Panc1 (cell line): ENCODE results near the gene ASB14. TPM values are rescaled to one million over a fixed set of nuclear protein-coding genes. Genes with fewer than 3 reads are reported as not detected.
A peak's percentile ranks its signal among the peaks of the same experiment; 100 is the strongest.
"Not testable (repeated sequence)": the region's sequence is repeated elsewhere in the genome, so short reads cannot be mapped to it uniquely, and the experiment has no call there.

Source experiments
- ATAC-seq: fragments of 200-7000 bp; cut with Tn5 transposase; 2 replicates; pipeline ENCODE4 v1.9.1; 2020; ENCODE audit warnings: mild to moderate bottlenecking, moderate library complexity
- BruUV-seq: library from RNA; stranded (reverse); fragments of 400-500 nt; replicated peaks from 2 replicates; lab custom pipeline; 2021; lab: Mats Ljungman, UMichigan
- CTCF ChIA-PET: fragments of 300-600 bp; sonication (Branson Sonifier 250); formaldehyde crosslinking; loops from one replicate; lab custom pipeline; 2022; ENCODE audit warnings: antibody characterized with exemption; lab: Charles Lee
- POLR2A ChIA-PET: fragments of 300-600 bp; sonication (Branson Sonifier 250); formaldehyde crosslinking; loops from one replicate; lab custom pipeline; 2022; ENCODE audit warnings: antibody characterized with exemption; lab: Charles Lee
- DNase-seq: peaks from one replicate; pipeline ENCODE4 v3.0.0-alpha.2; 2010; ENCODE audit warnings: low read depth, low spot score
- H3K27ac ChIP-seq: 2 replicates; pipeline ENCODE4 v1.5.1; 2011; ENCODE audit warnings: mild to moderate bottlenecking, low read length, inconsistent platforms
- H3K27me3 ChIP-seq: fragments of 200-500 bp; sonication (Bioruptor generic); 2 replicates; pipeline ENCODE4 v1.6.0; 2014; ENCODE audit warnings: low read length, inconsistent platforms; ENCODE audit not compliant: control insufficient read depth, insufficient read depth
- H3K36me3 ChIP-seq: fragments of 200-500 bp; sonication (Bioruptor generic); 2 replicates; pipeline ENCODE4 v1.5.1; 2014; ENCODE audit warnings: inconsistent platforms, mild to moderate bottlenecking, low read length, moderate library complexity; ENCODE audit not compliant: control insufficient read depth, insufficient read depth
- H3K4me1 ChIP-seq: 2 replicates; pipeline ENCODE4 v1.5.1; 2011; ENCODE audit warnings: inconsistent platforms, mild to moderate bottlenecking, low read length, moderate library complexity; ENCODE audit not compliant: control insufficient read depth, insufficient read depth
- H3K4me3 ChIP-seq, 2 experiments: 2 replicates each; pipeline ENCODE4 v1.5.1; 2011 to 2012; ENCODE audit warnings: low read depth in 2 of 2, low read length in 2 of 2, mild to moderate bottlenecking in 2 of 2, inconsistent platforms in 1 of 2, moderate library complexity in 1 of 2
- H3K9me3 ChIP-seq: fragments of 200-500 bp; sonication (Bioruptor generic); 2 replicates; pipeline ENCODE4 v1.5.1; 2014; ENCODE audit warnings: low read depth, mild to moderate bottlenecking, inconsistent platforms, low read length, moderate library complexity; ENCODE audit not compliant: control insufficient read depth, insufficient read depth
- POLR2AphosphoS5 ChIP-seq: IDR thresholded peaks from 2 replicates; pipeline ENCODE4 v1.6.1; 2012; ENCODE audit warnings: mild to moderate bottlenecking, low read depth, low read length, moderate library complexity
- SIN3A ChIP-seq: IDR thresholded peaks from 2 replicates; pipeline ENCODE4 v1.6.1; 2012; ENCODE audit warnings: low read depth, mild to moderate bottlenecking, low read length, moderate library complexity, borderline replicate concordance; ENCODE audit not compliant: insufficient read depth
- TCF7L2 ChIP-seq: IDR thresholded peaks from 2 replicates; pipeline ENCODE4 v1.6.1; 2011; ENCODE audit warnings: mild to moderate bottlenecking, low read depth, low read length, inconsistent platforms
- in situ Hi-C: cut with HindIII; loops from 2 replicates; pipeline ENCODE4 v1.10.0; 2016; ENCODE audit warnings: low sequenced_read_pairs, low pct_unique_long_range_greater_than_20kb
- intact Hi-C: fragments of 100-400 bp; cut with micrococcal nuclease; formaldehyde crosslinking; loops from one replicate; pipeline ENCODE4 v1.10.0; 2022; ENCODE audit not compliant: unreplicated experiment
- total RNA-seq: library from RNA; stranded (reverse); gene quantifications from one replicate; pipeline ENCODE4 v1.2.1, GENCODE V29; 2021; ENCODE audit not compliant: unreplicated experiment
- TF ChIP-seq, protein P1 (sequence below), 2 experiments: IDR thresholded peaks; 2 replicates each; pipeline ENCODE4 v1.6.1; 2011 to 2012; ENCODE audit warnings: low read depth in 2 of 2, control low read depth in 1 of 2, low read length in 1 of 2, mild to moderate bottlenecking in 1 of 2, moderate library complexity in 1 of 2; ENCODE audit not compliant: insufficient read depth in 1 of 2
- TF ChIP-seq, protein P2 (sequence below): fragments of 450-650 bp; IDR thresholded peaks from 2 replicates; pipeline ENCODE4 v1.5.1; 2017; ENCODE audit warnings: mild to moderate bottlenecking

Gene ASB14
- total RNA-seq, 1 experiment from 2014 or later: not detected

DNA sequence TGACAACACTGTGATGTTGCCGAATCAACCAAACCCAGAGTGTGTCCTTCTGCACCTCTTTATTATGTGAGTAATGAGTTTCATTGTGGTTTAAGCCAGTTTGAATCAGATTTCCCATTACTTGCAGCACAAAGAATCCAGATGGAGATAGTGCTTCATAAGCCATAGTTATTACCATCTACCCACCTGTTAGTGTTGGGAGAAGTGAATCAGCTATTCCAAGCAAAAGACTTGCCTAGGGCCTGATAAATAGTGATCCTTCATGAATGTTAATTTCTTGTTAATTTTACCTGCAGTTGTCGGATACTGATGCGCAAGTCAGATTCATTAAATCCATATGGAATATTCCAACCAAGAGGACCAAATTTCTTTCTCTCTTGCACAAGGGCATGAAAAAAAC, 21.7 kb upstream of the ASB14 start:
- BruUV-seq: no TSS peak
- in situ Hi-C loops (no loop called here), intact Hi-C loops (no loop called here)
- TF ChIP-seq SIN3A: no peak
- TF ChIP-seq, protein P1, sequence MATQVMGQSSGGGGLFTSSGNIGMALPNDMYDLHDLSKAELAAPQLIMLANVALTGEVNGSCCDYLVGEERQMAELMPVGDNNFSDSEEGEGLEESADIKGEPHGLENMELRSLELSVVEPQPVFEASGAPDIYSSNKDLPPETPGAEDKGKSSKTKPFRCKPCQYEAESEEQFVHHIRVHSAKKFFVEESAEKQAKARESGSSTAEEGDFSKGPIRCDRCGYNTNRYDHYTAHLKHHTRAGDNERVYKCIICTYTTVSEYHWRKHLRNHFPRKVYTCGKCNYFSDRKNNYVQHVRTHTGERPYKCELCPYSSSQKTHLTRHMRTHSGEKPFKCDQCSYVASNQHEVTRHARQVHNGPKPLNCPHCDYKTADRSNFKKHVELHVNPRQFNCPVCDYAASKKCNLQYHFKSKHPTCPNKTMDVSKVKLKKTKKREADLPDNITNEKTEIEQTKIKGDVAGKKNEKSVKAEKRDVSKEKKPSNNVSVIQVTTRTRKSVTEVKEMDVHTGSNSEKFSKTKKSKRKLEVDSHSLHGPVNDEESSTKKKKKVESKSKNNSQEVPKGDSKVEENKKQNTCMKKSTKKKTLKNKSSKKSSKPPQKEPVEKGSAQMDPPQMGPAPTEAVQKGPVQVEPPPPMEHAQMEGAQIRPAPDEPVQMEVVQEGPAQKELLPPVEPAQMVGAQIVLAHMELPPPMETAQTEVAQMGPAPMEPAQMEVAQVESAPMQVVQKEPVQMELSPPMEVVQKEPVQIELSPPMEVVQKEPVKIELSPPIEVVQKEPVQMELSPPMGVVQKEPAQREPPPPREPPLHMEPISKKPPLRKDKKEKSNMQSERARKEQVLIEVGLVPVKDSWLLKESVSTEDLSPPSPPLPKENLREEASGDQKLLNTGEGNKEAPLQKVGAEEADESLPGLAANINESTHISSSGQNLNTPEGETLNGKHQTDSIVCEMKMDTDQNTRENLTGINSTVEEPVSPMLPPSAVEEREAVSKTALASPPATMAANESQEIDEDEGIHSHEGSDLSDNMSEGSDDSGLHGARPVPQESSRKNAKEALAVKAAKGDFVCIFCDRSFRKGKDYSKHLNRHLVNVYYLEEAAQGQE (IDR thresholded peaks at IDR 0.05; ENCODE audit: insufficient read depth in 1 of 2, low read depth in 2 of 2, low read length in 1 of 2): no peak
- no peak for TF ChIP-seq POLR2AphosphoS5
- TF ChIP-seq TCF7L2: no peak
- TF ChIP-seq, protein P2, sequence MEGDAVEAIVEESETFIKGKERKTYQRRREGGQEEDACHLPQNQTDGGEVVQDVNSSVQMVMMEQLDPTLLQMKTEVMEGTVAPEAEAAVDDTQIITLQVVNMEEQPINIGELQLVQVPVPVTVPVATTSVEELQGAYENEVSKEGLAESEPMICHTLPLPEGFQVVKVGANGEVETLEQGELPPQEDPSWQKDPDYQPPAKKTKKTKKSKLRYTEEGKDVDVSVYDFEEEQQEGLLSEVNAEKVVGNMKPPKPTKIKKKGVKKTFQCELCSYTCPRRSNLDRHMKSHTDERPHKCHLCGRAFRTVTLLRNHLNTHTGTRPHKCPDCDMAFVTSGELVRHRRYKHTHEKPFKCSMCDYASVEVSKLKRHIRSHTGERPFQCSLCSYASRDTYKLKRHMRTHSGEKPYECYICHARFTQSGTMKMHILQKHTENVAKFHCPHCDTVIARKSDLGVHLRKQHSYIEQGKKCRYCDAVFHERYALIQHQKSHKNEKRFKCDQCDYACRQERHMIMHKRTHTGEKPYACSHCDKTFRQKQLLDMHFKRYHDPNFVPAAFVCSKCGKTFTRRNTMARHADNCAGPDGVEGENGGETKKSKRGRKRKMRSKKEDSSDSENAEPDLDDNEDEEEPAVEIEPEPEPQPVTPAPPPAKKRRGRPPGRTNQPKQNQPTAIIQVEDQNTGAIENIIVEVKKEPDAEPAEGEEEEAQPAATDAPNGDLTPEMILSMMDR: no peak
- ChIA-PET CTCF (no interaction called here), POLR2A (no interaction called here)
- Histone ChIP-seq H3K4me3 (no peak overlapping the region), H3K9me3 (no peaks in the 10 kb centered on the region), H3K4me1 (no peaks in the 10 kb centered on the region), H3K27ac (no peak overlapping the region), H3K36me3 (no peaks in the 10 kb centered on the region), H3K27me3 (no peaks in the 10 kb centered on the region)
- ATAC-seq (no peak), DNase-seq (no peak)

DNA sequence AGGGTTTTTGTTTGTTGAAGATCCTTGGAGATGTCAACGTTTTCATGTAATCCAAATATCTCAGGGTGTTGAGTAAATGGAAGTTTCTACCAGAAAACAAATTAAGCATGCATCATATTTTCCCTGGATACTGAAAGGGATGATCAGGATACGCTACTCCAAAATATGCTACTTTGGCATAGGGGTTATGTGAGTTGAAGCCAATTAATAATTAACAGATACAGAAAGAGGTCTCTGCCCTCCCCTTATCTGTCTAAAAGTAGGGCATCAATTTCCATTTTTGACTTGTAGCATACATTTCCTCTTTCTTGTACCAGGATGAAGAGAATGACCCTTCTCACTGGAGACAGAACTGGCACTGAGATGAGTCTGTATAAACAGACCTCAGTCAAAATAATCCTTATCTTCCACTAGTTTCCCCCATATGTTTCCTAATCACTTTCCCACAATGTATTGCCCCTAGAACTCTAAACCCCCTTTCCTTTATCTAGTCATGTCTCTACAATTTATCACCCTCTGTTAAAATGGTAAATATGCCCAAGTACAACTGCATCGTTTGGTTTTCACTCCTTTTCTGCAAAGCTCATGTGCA, 17.4 kb upstream of the ASB14 start:
- Histone ChIP-seq H3K4me3 (no peak overlapping the region), H3K36me3 (no peaks in the 10 kb centered on the region), H3K27me3 (no peaks in the 10 kb centered on the region), H3K27ac (no peak overlapping the region), H3K9me3 (no peaks in the 10 kb centered on the region), H3K4me1 (no peaks in the 10 kb centered on the region)
- no peak for ATAC-seq
- ChIA-PET CTCF (no interaction called here), POLR2A (no interaction called here)
- intact Hi-C loops (no loop called here), in situ Hi-C loops (no loop called here)
- no peak for DNase-seq
- TF ChIP-seq POLR2AphosphoS5 (no peak), TCF7L2 (no peak), SIN3A (no peak)
- TF ChIP-seq, protein P2: no peak
- TF ChIP-seq, protein P1 (IDR thresholded peaks at IDR 0.05; ENCODE audit: insufficient read depth in 1 of 2, low read depth in 2 of 2, low read length in 1 of 2): no peak
- BruUV-seq: no TSS peak

DNA sequence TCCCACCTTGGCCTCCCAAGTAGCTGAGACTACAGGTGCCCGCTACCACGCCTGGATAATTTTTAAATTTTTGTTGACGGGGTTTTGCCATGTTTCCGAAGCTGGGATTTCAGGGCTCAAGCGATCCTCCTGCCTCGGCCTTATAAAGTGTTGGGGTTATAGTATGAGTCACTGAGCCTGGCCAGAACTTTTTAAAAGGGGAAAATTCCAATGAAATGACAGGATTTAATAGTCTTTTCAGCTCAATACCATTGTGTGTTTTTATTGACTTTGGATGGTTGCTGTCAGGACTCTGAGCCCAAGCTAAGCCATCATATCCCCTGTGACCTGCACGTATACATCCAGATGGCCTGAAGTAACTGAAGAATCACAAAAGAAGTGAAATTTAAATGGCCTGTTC, 11.0 kb upstream of the ASB14 start:
- CTCF ChIA-PET, BruUV-seq, H3K4me3 ChIP-seq, DNase-seq, H3K4me1 ChIP-seq, H3K36me3 ChIP-seq, in situ Hi-C loops, H3K27ac ChIP-seq, POLR2A ChIA-PET, intact Hi-C loops, H3K27me3 ChIP-seq, H3K9me3 ChIP-seq: not testable (repeated sequence)
- ATAC-seq: peak; percentile 53; the same call in 1 of the 2 replicates
